H1 (cell line): ENCODE results near the gene C3. TPM values are rescaled to one million over a fixed set of nuclear protein-coding genes. Genes with fewer than 3 reads are reported as not detected.
A peak's percentile ranks its signal among the peaks of the same experiment; 100 is the strongest.

Source experiments
- CTCF ChIA-PET: fragments of 300-600 bp; sonication (Branson Sonifier 250); formaldehyde crosslinking; loops from one replicate; lab custom pipeline; 2021; ENCODE audit not compliant: partially characterized antibody; lab: Charles Lee
- POLR2A ChIA-PET: fragments of 300-600 bp; sonication (Branson Sonifier 250); formaldehyde crosslinking; loops from one replicate; lab custom pipeline; 2021; ENCODE audit warnings: inconsistent platforms; ENCODE audit not compliant: partially characterized antibody; lab: Charles Lee
- DNase-seq, 2 experiments: peaks; one replicate each; pipeline versions ENCODE4 v3.0.0 to v3.0.0-alpha.2; 2010 to 2022; ENCODE audit warnings: low spot score in 2 of 2, low read depth in 1 of 2, mixed read lengths in 1 of 2
- FAIRE-seq: peaks from 2 replicates; lab custom pipeline; 2011; peaks lifted over from hg19 to GRCh38; lab: Jason Lieb, UNC
- H2AFZ ChIP-seq: 2 replicates; pipeline ENCODE4 v1.8.1; 2012; ENCODE audit warnings: low read length, inconsistent platforms
- H2AK5ac ChIP-seq: 2 replicates; pipeline ENCODE4 v1.6.1; 2013; ENCODE audit warnings: low read depth, low read length
- H2BK120ac ChIP-seq: replicated peaks from 2 replicates; pipeline ENCODE3; 2013; ENCODE audit warnings: low read depth, low read length, inconsistent platforms
- H2BK12ac ChIP-seq: 2 replicates; pipeline ENCODE4 v1.6.1; 2013; ENCODE audit warnings: low read depth, low read length
- H2BK15ac ChIP-seq: 2 replicates; pipeline ENCODE4 v1.6.1; 2013; ENCODE audit warnings: low read length
- H2BK20ac ChIP-seq: 2 replicates; pipeline ENCODE4 v1.6.1; 2013; ENCODE audit warnings: low read length
- H2BK5ac ChIP-seq: 2 replicates; pipeline ENCODE4 v1.6.1; 2013; ENCODE audit warnings: low read depth, low read length
- H3K14ac ChIP-seq: 2 replicates; pipeline ENCODE4 v1.6.1; 2013; ENCODE audit warnings: inconsistent platforms; ENCODE audit not compliant: insufficient read length
- H3K18ac ChIP-seq: 2 replicates; pipeline ENCODE4 v1.6.1; 2013; ENCODE audit warnings: low read length; ENCODE audit errors: extremely low read depth
- H3K23ac ChIP-seq: 2 replicates; pipeline ENCODE4 v1.6.1; 2013; ENCODE audit warnings: inconsistent platforms; ENCODE audit not compliant: insufficient read length
- H3K23me2 ChIP-seq: 2 replicates; pipeline ENCODE4 v1.6.1; 2013; ENCODE audit warnings: low read depth, low read length
- H3K27ac ChIP-seq: 2 replicates; pipeline ENCODE4 v1.6.1; 2011; ENCODE audit warnings: low read depth, low read length, inconsistent platforms
- H3K27me3 ChIP-seq, 4 experiments: replicated peaks in 1 of 4; 1 replicate in 1 of 4; 2 replicates in 3 of 4; pipeline versions ENCODE4 v1.6.1 to v1.8.1; 2011 to 2013; ENCODE audit warnings: low read length in 3 of 4, mild to moderate bottlenecking in 3 of 4, inconsistent platforms in 2 of 4, mixed read lengths in 2 of 4, moderate library complexity in 1 of 4; ENCODE audit not compliant: control insufficient read depth in 3 of 4, insufficient read depth in 3 of 4; ENCODE audit errors: extremely low read depth in 1 of 4
- H3K36me3 ChIP-seq, 4 experiments: 2 replicates each; pipeline versions ENCODE4 v1.6.1 to v1.8.1; 2011 to 2013; ENCODE audit warnings: mild to moderate bottlenecking in 4 of 4, low read length in 3 of 4, moderate library complexity in 2 of 4, control low read depth in 1 of 4, inconsistent platforms in 1 of 4; ENCODE audit not compliant: insufficient read depth in 4 of 4, control insufficient read depth in 2 of 4
- H3K4ac ChIP-seq: replicated peaks from 2 replicates; pipeline ENCODE3; 2013; ENCODE audit warnings: low read length, low read depth, mixed read lengths, inconsistent platforms; ENCODE audit not compliant: insufficient read length
- H3K4me1 ChIP-seq, 4 experiments: replicated peaks in 1 of 4; 1 replicate in 1 of 4; 2 replicates in 3 of 4; pipeline versions ENCODE4 v1.6.1 to v1.8.1; 2011 to 2013; ENCODE audit warnings: low read length in 3 of 4, inconsistent platforms in 2 of 4, mixed read lengths in 1 of 4; ENCODE audit not compliant: insufficient read depth in 4 of 4, control insufficient read depth in 3 of 4
- H3K4me2 ChIP-seq, 2 experiments: 2 replicates each; pipeline versions ENCODE4 v1.6.1 to v1.8.1; 2011 to 2013; ENCODE audit warnings: low read depth in 2 of 2, low read length in 2 of 2, control low read depth in 1 of 2, inconsistent platforms in 1 of 2, mild to moderate bottlenecking in 1 of 2; ENCODE audit not compliant: insufficient read depth in 1 of 2
- H3K4me3 ChIP-seq, 4 experiments: fragments of 200-600, 300-600 bp in 1 of 4; sonication (generic), shearing (Covaris generic), sonication (Bioruptor Twin) in 1 of 4; 2 replicates each; pipeline versions ENCODE4 v1.5.1 to v1.8.1; 2011 to 2016; ENCODE audit warnings: low read length in 4 of 4, low read depth in 3 of 4, control low read depth in 2 of 4, inconsistent platforms in 2 of 4, mild to moderate bottlenecking in 2 of 4, mixed read lengths in 1 of 4, moderate library complexity in 1 of 4; ENCODE audit not compliant: insufficient read depth in 2 of 4; ENCODE audit errors: extremely low read depth in 1 of 4
- H3K56ac ChIP-seq: replicated peaks from 2 replicates; pipeline ENCODE3; 2013; ENCODE audit warnings: low read depth, mild to moderate bottlenecking, mixed read lengths, low read length, inconsistent platforms; ENCODE audit not compliant: insufficient read length
- H3K79me1 ChIP-seq: 2 replicates; pipeline ENCODE4 v1.6.1; 2013; ENCODE audit warnings: low read depth, low read length, control low read depth
- H3K79me2 ChIP-seq, 2 experiments: 2 replicates each; pipeline versions ENCODE4 v1.6.1 to v1.8.1; 2012 to 2013; ENCODE audit warnings: low read length in 2 of 2, mild to moderate bottlenecking in 2 of 2, inconsistent platforms in 1 of 2; ENCODE audit not compliant: insufficient read depth in 2 of 2, control insufficient read depth in 1 of 2
- H3K9ac ChIP-seq, 4 experiments: replicated peaks in 1 of 4; 1 replicate in 1 of 4; 2 replicates in 3 of 4; pipeline versions ENCODE4 v1.6.1 to v1.8.1; 2011 to 2013; ENCODE audit warnings: low read depth in 3 of 4, low read length in 3 of 4, control low read depth in 2 of 4, mild to moderate bottlenecking in 2 of 4, moderate library complexity in 2 of 4, inconsistent platforms in 1 of 4; ENCODE audit errors: extremely low read depth in 1 of 4
- H3K9me3 ChIP-seq, 2 experiments: 2 replicates each; pipeline versions ENCODE4 v1.6.1 to v1.8.1; 2012 to 2013; ENCODE audit warnings: mild to moderate bottlenecking in 2 of 2, moderate library complexity in 2 of 2, control low read depth in 1 of 2, inconsistent platforms in 1 of 2, low read depth in 1 of 2, low read length in 1 of 2, mixed read lengths in 1 of 2; ENCODE audit not compliant: insufficient read depth in 2 of 2
- H4K20me1 ChIP-seq, 2 experiments: replicated peaks in 1 of 2; 2 replicates each; pipeline versions ENCODE3 to v1.8.1; 2011 to 2013; ENCODE audit warnings: inconsistent platforms in 2 of 2, low read length in 2 of 2, mild to moderate bottlenecking in 1 of 2; ENCODE audit not compliant: insufficient read depth in 2 of 2, control insufficient read depth in 1 of 2
- H4K5ac ChIP-seq: 2 replicates; pipeline ENCODE4 v1.6.1; 2013; ENCODE audit warnings: low read length, low read depth, mixed read lengths, inconsistent platforms; ENCODE audit not compliant: insufficient read length
- H4K8ac ChIP-seq: 2 replicates; pipeline ENCODE4 v1.8.0; 2013; ENCODE audit warnings: mild to moderate bottlenecking, moderate library complexity, low read length, inconsistent platforms; ENCODE audit not compliant: insufficient read depth; ENCODE audit errors: extremely low read depth
- H4K91ac ChIP-seq: replicated peaks from 2 replicates; pipeline ENCODE3; 2013; ENCODE audit warnings: low read length, mixed read lengths, inconsistent platforms; ENCODE audit not compliant: insufficient read length
- GTF2F1 ChIP-seq: IDR thresholded peaks from 2 replicates; pipeline ENCODE4 v1.6.1; 2012; ENCODE audit warnings: low read depth, low read length, improper control_type of control experiment, borderline replicate concordance
- MAFK ChIP-seq: IDR thresholded peaks from 2 replicates; pipeline ENCODE4 v1.6.1; 2012; ENCODE audit warnings: low read depth, mild to moderate bottlenecking, improper control_type of control experiment, low read length
- NRF1 ChIP-seq: IDR thresholded peaks from 2 replicates; pipeline ENCODE4 v1.6.1; 2011; ENCODE audit warnings: mild to moderate bottlenecking, low read depth, low read length, improper control_type of control experiment
- TCF12 ChIP-seq: IDR thresholded peaks from 2 replicates; pipeline ENCODE4 v1.6.1; 2011; ENCODE audit warnings: low read depth, mild to moderate bottlenecking, low read length
- ZNF274 ChIP-seq: IDR thresholded peaks from 2 replicates; pipeline ENCODE4 v1.7.0; 2012; ENCODE audit warnings: low read length, borderline replicate concordance; ENCODE audit errors: extremely low read depth
- WGBS, 2 experiments: shearing (Covaris generic) in 1 of 2; methylation state at CpG; one replicate each; pipeline versions ENCODE4 v1.1.6 to v1.1.7; 2013 to 2015; ENCODE audit warnings: low lambda C conversion rate in 2 of 2, mixed read lengths in 2 of 2, inconsistent platforms in 1 of 2, low coverage in 1 of 2, missing lambda C conversion rate in 1 of 2; ENCODE audit not compliant: insufficient replicate concordance in 2 of 2, insufficient coverage in 1 of 2, insufficient read length in 1 of 2; ENCODE audit errors: extremely low coverage in 1 of 2, missing lambda C conversion rate in 1 of 2; 5-methylcytosine and 5-hydroxymethylcytosine counted together
- polyA plus RNA-seq, 7 experiments: library from polyadenylated mRNA; depleted of rRNA in 3 of 7; stranded (reverse) in 5 of 7; unstranded in 2 of 7; fragments of >200 nt in 5 of 7; fragments of 200-250 nt in 2 of 7; gene quantifications; 1 replicate in 5 of 7; 2 replicates in 1 of 7; 4 replicates in 1 of 7; pipeline versions ENCODE4 v1.2.1 to v1.2.3, GENCODE V29; 2011 to 2013; ENCODE audit warnings: missing spikeins in 2 of 7, mixed read lengths in 2 of 7
- total RNA-seq: library from RNA; stranded (reverse); fragmentation: NEBNext Ultra II Directional; extraction: Animal tissue kit (Norgen Biotek cat#: 25700); gene quantifications from 2 replicates; pipeline ENCODE4 v1.2.1, GENCODE V29; 2021
- TF ChIP-seq, protein P1 (sequence below): IDR thresholded peaks from 2 replicates; pipeline ENCODE4 v1.6.1; 2012; ENCODE audit warnings: low read length, inconsistent platforms

Gene C3
- total and polyA plus RNA-seq, 2 of the 8 experiments (the other 6 are each of a cell fraction or from before 2014, with no cell fraction given), result 6.4 to 12.8 TPM

DNA sequence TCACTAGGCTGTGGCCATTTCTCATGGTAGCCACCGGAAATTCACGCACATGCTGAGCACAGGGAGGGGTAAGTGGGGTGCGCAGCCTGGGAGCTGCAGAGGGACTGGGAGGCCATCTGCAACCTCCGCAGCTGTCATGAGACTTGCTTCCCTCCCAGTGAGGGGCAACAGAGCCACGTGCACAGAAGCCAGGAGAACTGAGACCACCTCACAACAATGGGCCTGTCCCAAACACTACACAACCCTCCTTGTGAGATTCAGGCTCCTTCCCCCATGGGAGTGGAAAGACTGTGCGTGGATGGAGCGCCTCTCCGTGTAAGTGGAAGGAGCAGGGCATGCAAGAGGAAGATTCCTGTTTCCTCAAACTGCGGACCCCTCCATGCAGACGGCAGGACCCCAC lies 8.8 kb downstream of the C3 start:
- H3K4me2 ChIP-seq, result no peak overlapping the region; a peak in 1 of 4 replicates
- H3K14ac ChIP-seq, result no peak overlapping the region
- H4K20me1 ChIP-seq, result no peaks in the 10 kb centered on the region
- H3K79me2 ChIP-seq, result no peaks in the 10 kb centered on the region
- H2BK120ac ChIP-seq, result no peak overlapping the region
- H3K9ac ChIP-seq, result no peak overlapping the region
- no peak overlapping the region for H3K4ac ChIP-seq
- ChIA-PET CTCF (interaction anchor here (1.1 kb wide), 1 partner anchor 24 kb away, joined by 3 read pairs; no protein-coding TSS in a partner anchor), POLR2A (no interaction called here)
- H3K27ac ChIP-seq, result no peak overlapping the region
- H3K9me3 ChIP-seq, result no peaks in the 10 kb centered on the region
- H2BK15ac ChIP-seq, result peak overlapping the region; percentile 46; the same call in 1 of the 2 replicates
- no peak overlapping the region for H2BK5ac ChIP-seq
- no peak overlapping the region for H3K56ac ChIP-seq
- no peak overlapping the region for H4K5ac ChIP-seq
- no peak overlapping the region for H3K23ac ChIP-seq
- peaks cover 0 to 12% (median 2%) of the 10 kb centered on the region in 4 experiments; a peak in 4 of 7 replicates for H3K4me1 ChIP-seq
- no peaks in the 10 kb centered on the region for H3K79me1 ChIP-seq
- no peak overlapping the region for H2AFZ ChIP-seq
- no peak overlapping the region for H2BK20ac ChIP-seq
- no peak overlapping the region for H2BK12ac ChIP-seq
- H4K8ac ChIP-seq, result no peak overlapping the region
- H3K36me3 ChIP-seq, result no peaks in the 10 kb centered on the region
- no peak overlapping the region for H3K18ac ChIP-seq
- H3K23me2 ChIP-seq, result peaks cover 9% of the 10 kb centered on the region
- FAIRE-seq, result no peak
- H3K4me3 ChIP-seq, result no peak overlapping the region
- peaks cover 0 to 22% (median 18%) of the 10 kb centered on the region in 4 experiments; a peak in 6 of 7 replicates for H3K27me3 ChIP-seq
- peak overlapping the region; percentile 54; the same call in 1 of the 2 replicates for H2AK5ac ChIP-seq
- WGBS, 2 experiments, result 88% methylated on average over 10 of the region's 10 CpGs; no CpG with 5 or more reads in 1 of the 2 experiments
- H4K91ac ChIP-seq, result no peak overlapping the region
- no peak for DNase-seq
- TF ChIP-seq GTF2F1 (no peak), MAFK (no peak), NRF1 (no peak), TCF12 (no peak), ZNF274 (no peak)
- TF ChIP-seq, protein P1, sequence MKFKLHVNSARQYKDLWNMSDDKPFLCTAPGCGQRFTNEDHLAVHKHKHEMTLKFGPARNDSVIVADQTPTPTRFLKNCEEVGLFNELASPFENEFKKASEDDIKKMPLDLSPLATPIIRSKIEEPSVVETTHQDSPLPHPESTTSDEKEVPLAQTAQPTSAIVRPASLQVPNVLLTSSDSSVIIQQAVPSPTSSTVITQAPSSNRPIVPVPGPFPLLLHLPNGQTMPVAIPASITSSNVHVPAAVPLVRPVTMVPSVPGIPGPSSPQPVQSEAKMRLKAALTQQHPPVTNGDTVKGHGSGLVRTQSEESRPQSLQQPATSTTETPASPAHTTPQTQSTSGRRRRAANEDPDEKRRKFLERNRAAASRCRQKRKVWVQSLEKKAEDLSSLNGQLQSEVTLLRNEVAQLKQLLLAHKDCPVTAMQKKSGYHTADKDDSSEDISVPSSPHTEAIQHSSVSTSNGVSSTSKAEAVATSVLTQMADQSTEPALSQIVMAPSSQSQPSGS, result no peak
